ENCODE data around the gene TTL.
A peak's percentile ranks its signal among the peaks of the same experiment; 100 is the strongest.
"Not testable (repeated sequence)": the region's sequence is repeated elsewhere in the genome, so short reads cannot be mapped to it uniquely, and the experiment has no call there.

The TTL gene

GRCh38 chr2:112530728-112531127 is 48.8 kb downstream of the TTL start:
- DNase-seq: no peak
- H3K4me3 ChIP-seq (ENCODE audit: low read depth, low read length): no peak overlapping the region
- peaks cover 21% of the 10 kb centered on the region for H3K36me3 ChIP-seq
- H3K27ac ChIP-seq: no peak overlapping the region
- H3K27me3 ChIP-seq (ENCODE audit: insufficient read depth, low read depth, severe bottlenecking): no peaks in the 10 kb centered on the region
- no peaks in the 10 kb centered on the region for H3K9me3 ChIP-seq (ENCODE audit: severe bottlenecking)
- TF ChIP-seq, protein P1, sequence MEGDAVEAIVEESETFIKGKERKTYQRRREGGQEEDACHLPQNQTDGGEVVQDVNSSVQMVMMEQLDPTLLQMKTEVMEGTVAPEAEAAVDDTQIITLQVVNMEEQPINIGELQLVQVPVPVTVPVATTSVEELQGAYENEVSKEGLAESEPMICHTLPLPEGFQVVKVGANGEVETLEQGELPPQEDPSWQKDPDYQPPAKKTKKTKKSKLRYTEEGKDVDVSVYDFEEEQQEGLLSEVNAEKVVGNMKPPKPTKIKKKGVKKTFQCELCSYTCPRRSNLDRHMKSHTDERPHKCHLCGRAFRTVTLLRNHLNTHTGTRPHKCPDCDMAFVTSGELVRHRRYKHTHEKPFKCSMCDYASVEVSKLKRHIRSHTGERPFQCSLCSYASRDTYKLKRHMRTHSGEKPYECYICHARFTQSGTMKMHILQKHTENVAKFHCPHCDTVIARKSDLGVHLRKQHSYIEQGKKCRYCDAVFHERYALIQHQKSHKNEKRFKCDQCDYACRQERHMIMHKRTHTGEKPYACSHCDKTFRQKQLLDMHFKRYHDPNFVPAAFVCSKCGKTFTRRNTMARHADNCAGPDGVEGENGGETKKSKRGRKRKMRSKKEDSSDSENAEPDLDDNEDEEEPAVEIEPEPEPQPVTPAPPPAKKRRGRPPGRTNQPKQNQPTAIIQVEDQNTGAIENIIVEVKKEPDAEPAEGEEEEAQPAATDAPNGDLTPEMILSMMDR (IDR thresholded peaks at IDR 0.05; ENCODE audit: low read depth, low read length): no peak

- no peak overlapping the region for H3K4me3 ChIP-seq (ENCODE audit: low read depth, low read length)
- TF ChIP-seq, protein P1 (IDR thresholded peaks at IDR 0.05; ENCODE audit: low read depth, low read length): no peak
- H3K9me3 ChIP-seq (ENCODE audit: severe bottlenecking): peaks cover 5% of the 10 kb centered on the region
- H3K36me3 ChIP-seq: peaks cover 9% of the 10 kb centered on the region
- DNase-seq: no peak
- H3K27me3 ChIP-seq (ENCODE audit: insufficient read depth, low read depth, severe bottlenecking): no peaks in the 10 kb centered on the region
- no peak overlapping the region for H3K27ac ChIP-seq
These were observed 52.9 kb downstream of the TTL start for GRCh38 chr2:112534826-112535225.

GRCh38 chr2:112536665-112537064 is 54.7 kb downstream of the TTL start:
- H3K27ac ChIP-seq; DNase-seq; H3K27me3 ChIP-seq (ENCODE audit: insufficient read depth, low read depth, severe bottlenecking); H3K36me3 ChIP-seq; H3K4me3 ChIP-seq (ENCODE audit: low read depth, low read length); H3K9me3 ChIP-seq (ENCODE audit: severe bottlenecking): not testable (repeated sequence)

DNA sequence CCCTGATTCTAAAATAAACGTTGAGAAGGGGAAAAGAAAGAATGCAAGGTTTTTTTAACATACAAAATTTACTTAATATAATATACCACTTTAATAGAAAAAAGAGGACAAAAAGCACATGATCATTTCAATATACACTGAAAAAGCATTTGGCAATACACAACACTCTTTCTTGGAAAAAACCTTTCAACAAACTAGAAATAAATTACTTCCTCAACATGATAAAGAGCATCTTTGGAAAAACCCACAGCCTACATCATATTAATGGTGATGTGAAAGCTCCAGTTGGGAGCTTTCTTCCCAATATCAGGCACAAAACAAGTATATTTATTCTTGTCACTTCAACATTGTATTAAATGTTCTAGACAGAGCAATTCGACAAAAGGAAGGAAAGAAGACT is 57.4 kb downstream of the TTL start:
- TF ChIP-seq, protein P1 (IDR thresholded peaks at IDR 0.05; ENCODE audit: low read depth, low read length): no peak
- 0 out of 2 replicates have a peak, but pooled peaks cover 2% of the 10 kb centered on the region for H3K36me3 ChIP-seq
- no peak overlapping the region for H3K4me3 ChIP-seq (ENCODE audit: low read depth, low read length)
- no peak overlapping the region for H3K27ac ChIP-seq
- no peak for DNase-seq
- peaks cover 5% of the 10 kb centered on the region for H3K9me3 ChIP-seq (ENCODE audit: severe bottlenecking)
- no peaks in the 10 kb centered on the region for H3K27me3 ChIP-seq (ENCODE audit: insufficient read depth, low read depth, severe bottlenecking)

DNA sequence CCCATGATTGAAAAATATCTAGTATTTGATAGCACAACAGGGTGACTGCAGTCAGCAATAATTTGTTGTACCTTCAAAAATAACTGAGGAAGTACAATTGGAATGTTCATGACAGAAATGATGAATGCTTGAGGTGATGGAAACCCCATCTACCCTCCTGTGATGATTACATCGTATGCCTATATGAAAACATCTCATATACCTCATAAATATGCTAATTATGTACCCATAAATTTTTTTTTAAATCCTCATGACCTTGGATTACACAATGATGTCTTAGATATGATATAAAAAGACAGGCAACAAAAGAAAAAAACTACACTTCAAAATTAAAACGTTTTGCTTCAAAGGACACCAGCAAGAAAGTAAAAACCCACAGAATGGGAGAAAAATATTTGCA is 59.0 kb downstream of the TTL start:
- H3K27me3 ChIP-seq (ENCODE audit: insufficient read depth, low read depth, severe bottlenecking): no peaks in the 10 kb centered on the region
- no peak overlapping the region for H3K4me3 ChIP-seq (ENCODE audit: low read depth, low read length)
- no peak for DNase-seq
- no peak overlapping the region for H3K27ac ChIP-seq
- TF ChIP-seq, protein P1 (IDR thresholded peaks at IDR 0.05; ENCODE audit: low read depth, low read length): no peak
- H3K9me3 ChIP-seq (ENCODE audit: severe bottlenecking): peaks cover 5% of the 10 kb centered on the region
- peaks cover 6% of the 10 kb centered on the region for H3K36me3 ChIP-seq

DNA sequence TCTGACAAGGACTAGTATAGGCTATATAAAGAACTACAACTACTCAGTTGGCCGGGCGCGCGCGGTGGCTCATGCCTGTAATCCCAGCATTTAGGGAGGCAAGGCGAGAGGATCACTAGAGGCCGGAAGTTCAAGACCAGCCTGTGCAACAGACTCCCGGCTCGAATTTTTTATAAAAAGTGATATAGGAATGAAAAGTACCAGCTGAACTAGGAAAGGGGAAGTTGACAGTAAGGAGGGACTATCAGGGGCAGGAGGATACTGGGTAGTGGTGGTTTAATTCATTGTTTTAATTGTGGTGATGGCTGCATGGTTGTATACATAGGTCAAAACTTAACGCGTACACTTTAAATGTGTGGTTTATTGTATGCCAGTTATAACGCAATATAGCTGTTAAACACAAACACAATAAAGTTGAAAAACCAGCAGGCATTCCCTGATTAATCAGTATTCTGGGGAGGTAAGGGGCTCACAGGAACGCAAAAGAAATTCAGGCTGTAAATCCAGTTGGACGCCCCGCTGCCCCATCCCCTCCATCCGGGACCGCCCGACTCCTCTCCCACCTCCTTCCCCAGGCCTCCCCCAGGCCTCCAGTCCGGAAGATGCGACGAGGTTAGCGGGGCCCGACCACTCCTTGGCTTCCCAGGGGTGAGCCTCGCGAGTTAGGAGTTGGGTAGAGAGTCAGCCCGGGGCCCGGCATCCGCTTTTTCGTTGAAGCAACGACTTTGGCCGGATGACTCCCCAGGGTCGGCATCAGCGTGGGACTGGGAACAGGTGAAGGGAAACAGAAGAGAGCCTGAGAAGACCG is 59.6 kb downstream of the TTL start:
- Histone ChIP-seq H3K9me3 (ENCODE audit: severe bottlenecking) (peaks cover 4% of the 10 kb centered on the region), H3K4me3 (ENCODE audit: low read depth, low read length) (peak overlapping the region; percentile 94), H3K27ac (peak overlapping the region; percentile 88), H3K36me3 (peaks cover 10% of the 10 kb centered on the region), H3K27me3 (ENCODE audit: insufficient read depth, low read depth, severe bottlenecking) (no peaks in the 10 kb centered on the region)
- DNase-seq: peak; percentile 64
- TF ChIP-seq, protein P1 (IDR thresholded peaks at IDR 0.05; ENCODE audit: low read depth, low read length): no peak

Measured in WERI-Rb-1 (cell line).